Adipocyte (in vitro differentiated cells): Measurements from ENCODE around the gene PASK.
A peak's percentile ranks its signal among the peaks of the same experiment; 100 is the strongest.

Experiments
- DNase-seq: peaks from one replicate; pipeline ENCODE4 v3.0.0-alpha.2; 2015; ENCODE audit warnings: low read depth
- H3K27me3 ChIP-seq: replicated peaks from 2 replicates; pipeline ENCODE4 v1.7.0; 2013; ENCODE audit warnings: mild to moderate bottlenecking, low read length, moderate library complexity; ENCODE audit not compliant: control insufficient read depth, insufficient read depth
- H3K36me3 ChIP-seq: 2 replicates; pipeline ENCODE4 v1.7.0; 2013; ENCODE audit warnings: low read length, mild to moderate bottlenecking, moderate library complexity; ENCODE audit not compliant: control insufficient read depth, insufficient read depth, severe bottlenecking
- H3K4me1 ChIP-seq: 2 replicates; pipeline ENCODE4 v1.7.0; 2013; ENCODE audit warnings: mild to moderate bottlenecking, low read length, moderate library complexity; ENCODE audit not compliant: control insufficient read depth, insufficient read depth
- H3K4me3 ChIP-seq: 2 replicates; pipeline ENCODE4 v1.7.0; 2013; ENCODE audit warnings: mild to moderate bottlenecking, low read length, moderate library complexity
- H3K9ac ChIP-seq: 2 replicates; pipeline ENCODE4 v1.7.0; 2013; ENCODE audit warnings: mild to moderate bottlenecking, low read length, moderate library complexity
- H3K9me3 ChIP-seq: 2 replicates; pipeline ENCODE4 v1.7.0; 2013; ENCODE audit warnings: mild to moderate bottlenecking, low read length, moderate library complexity; ENCODE audit not compliant: control insufficient read depth

Gene PASK

GRCh38 chr2:241132538-241133435 is 16.5 kb downstream of the PASK start:
- Histone ChIP-seq H3K9me3 (no peaks in the 10 kb centered on the region), H3K4me3 (no peak overlapping the region), H3K27me3 (no peaks in the 10 kb centered on the region), H3K36me3 (no peaks in the 10 kb centered on the region), H3K9ac (no peak overlapping the region), H3K4me1 (no peaks in the 10 kb centered on the region)
- no peak for DNase-seq

GRCh38 chr2:241131531-241131930 is 17.7 kb downstream of the PASK start:
- Histone ChIP-seq H3K9me3 (no peaks in the 10 kb centered on the region), H3K4me3 (no peak overlapping the region), H3K27me3 (no peaks in the 10 kb centered on the region), H3K36me3 (no peaks in the 10 kb centered on the region), H3K4me1 (no peaks in the 10 kb centered on the region), H3K9ac (no peak overlapping the region)
- no peak for DNase-seq

GRCh38 chr2:241130316-241130715 is 19.0 kb downstream of the PASK start:
- no peak for DNase-seq
- H3K4me1 ChIP-seq, result no peaks in the 10 kb centered on the region
- no peaks in the 10 kb centered on the region for H3K27me3 ChIP-seq
- H3K4me3 ChIP-seq, result no peak overlapping the region
- no peaks in the 10 kb centered on the region for H3K9me3 ChIP-seq
- no peaks in the 10 kb centered on the region for H3K36me3 ChIP-seq
- H3K9ac ChIP-seq, result no peak overlapping the region

GRCh38 chr2:241129086-241129871 is 20.0 kb downstream of the PASK start:
- H3K4me1 ChIP-seq, result no peaks in the 10 kb centered on the region
- H3K27me3 ChIP-seq, result no peaks in the 10 kb centered on the region
- no peaks in the 10 kb centered on the region for H3K36me3 ChIP-seq
- no peak overlapping the region for H3K9ac ChIP-seq
- H3K4me3 ChIP-seq, result no peak overlapping the region
- peak; percentile 16 for DNase-seq
- no peaks in the 10 kb centered on the region for H3K9me3 ChIP-seq

GRCh38 chr2:241128266-241128665 is 21.0 kb downstream of the PASK start:
- H3K36me3 ChIP-seq, result no peaks in the 10 kb centered on the region
- H3K27me3 ChIP-seq, result no peaks in the 10 kb centered on the region
- no peak overlapping the region for H3K4me3 ChIP-seq
- no peaks in the 10 kb centered on the region for H3K9me3 ChIP-seq
- no peak overlapping the region for H3K9ac ChIP-seq
- DNase-seq, result no peak
- H3K4me1 ChIP-seq, result peaks cover 2% of the 10 kb centered on the region

GRCh38 chr2:241126771-241127202 is 22.5 kb downstream of the PASK start:
- no peak for DNase-seq
- Histone ChIP-seq H3K9ac (no peak overlapping the region), H3K36me3 (no peaks in the 10 kb centered on the region), H3K4me3 (no peak overlapping the region), H3K9me3 (peaks cover under 1% of the 10 kb centered on the region), H3K27me3 (no peaks in the 10 kb centered on the region), H3K4me1 (peaks cover 2% of the 10 kb centered on the region)

- no peak overlapping the region for H3K4me3 ChIP-seq
- no peaks in the 10 kb centered on the region for H3K36me3 ChIP-seq
- no peak for DNase-seq
- H3K27me3 ChIP-seq, result no peaks in the 10 kb centered on the region
- no peak overlapping the region for H3K9ac ChIP-seq
- H3K4me1 ChIP-seq, result peaks cover 2% of the 10 kb centered on the region
- peaks cover 5% of the 10 kb centered on the region for H3K9me3 ChIP-seq
These were observed 23.1 kb downstream of the PASK start for GRCh38 chr2:241126201-241126611.

- Histone ChIP-seq H3K4me3 (no peak overlapping the region), H3K9me3 (peaks cover 5% of the 10 kb centered on the region), H3K4me1 (peaks cover 2% of the 10 kb centered on the region), H3K9ac (no peak overlapping the region), H3K27me3 (no peaks in the 10 kb centered on the region), H3K36me3 (no peaks in the 10 kb centered on the region)
- DNase-seq, result no peak
These were observed 23.6 kb downstream of the PASK start for GRCh38 chr2:241125626-241126025.

GRCh38 chr2:241123816-241124536 is 25.3 kb downstream of the PASK start:
- Histone ChIP-seq H3K9ac (no peak overlapping the region), H3K4me1 (peaks cover 2% of the 10 kb centered on the region), H3K27me3 (no peaks in the 10 kb centered on the region), H3K9me3 (peaks cover 5% of the 10 kb centered on the region), H3K36me3 (no peaks in the 10 kb centered on the region), H3K4me3 (no peak overlapping the region)
- no peak for DNase-seq

GRCh38 chr2:241122376-241123002 is 26.8 kb downstream of the PASK start:
- no peak for DNase-seq

More at GRCh38 chr2:241122376-241123002, 26.8 kb downstream of the PASK start:
- Histone ChIP-seq H3K9ac (no peak overlapping the region), H3K9me3 (peaks cover 5% of the 10 kb centered on the region), H3K4me3 (no peak overlapping the region), H3K4me1 (peaks cover 2% of the 10 kb centered on the region), H3K27me3 (no peaks in the 10 kb centered on the region), H3K36me3 (no peaks in the 10 kb centered on the region)
